Measurements from ENCODE around the gene LONRF2. TPM values are rescaled to one million over a fixed set of nuclear protein-coding genes. Genes with fewer than 3 reads are reported as not detected.

Gene LONRF2
- total RNA-seq, 4 donors from 2014 or later: 0.35 to 3.1 (median 1.6) TPM

DNA sequence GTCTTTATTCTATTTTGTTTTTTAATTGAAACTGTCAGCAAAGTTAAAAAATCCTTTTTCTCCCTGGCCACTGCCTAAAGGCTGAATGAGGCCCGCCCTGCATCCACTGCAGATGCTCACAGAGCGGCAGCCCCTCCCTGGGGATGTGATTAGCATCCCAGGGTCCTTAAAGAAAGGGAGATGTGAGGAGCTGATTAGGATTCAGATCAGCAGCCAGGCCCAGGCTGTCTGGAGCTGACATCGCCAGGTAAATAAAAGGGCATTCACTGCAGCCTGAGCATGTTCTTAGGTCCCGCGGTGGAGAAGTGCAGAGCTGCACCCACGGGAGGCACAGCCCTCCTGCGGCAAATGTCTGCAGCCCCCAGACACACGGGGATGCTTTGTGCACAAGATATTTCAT lies 83.8 kb downstream of the LONRF2 start:
- Histone ChIP-seq H3K9me3 (no peaks in the 10 kb centered on the region), H3K4me1 (peaks cover 0 to 18% (median 6%) of the 10 kb centered on the region in 4 donors), H3K27me3 (no peaks in the 10 kb centered on the region), H3K36me3 (no peaks in the 10 kb centered on the region), H3K27ac (no peak overlapping the region), H3K4me3 (no peak overlapping the region)
- no peak for TF ChIP-seq POLR2A (IDR thresholded peaks at IDR 0.05)
- DNase-seq: no peak

DNA sequence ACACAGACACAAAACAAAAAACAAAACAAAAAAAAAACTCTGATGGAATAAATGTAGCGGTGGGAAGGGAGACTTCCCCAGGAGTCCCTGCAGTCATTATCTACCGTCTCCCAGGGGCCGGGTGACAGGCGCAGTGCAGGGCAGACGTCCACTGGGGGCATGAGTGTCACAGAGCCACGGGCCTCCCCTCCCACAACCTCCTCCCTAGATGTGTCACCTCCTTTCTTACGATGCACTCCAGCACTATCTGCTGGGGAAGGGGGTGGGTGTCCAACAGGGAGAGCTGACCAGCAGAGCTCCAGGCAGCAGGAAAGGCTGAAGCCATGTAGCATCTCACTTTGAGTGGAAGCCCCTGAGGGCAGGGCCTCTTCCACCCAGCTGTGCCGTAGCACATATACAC lies 84.5 kb downstream of the LONRF2 start:
- TF ChIP-seq, protein P1, sequence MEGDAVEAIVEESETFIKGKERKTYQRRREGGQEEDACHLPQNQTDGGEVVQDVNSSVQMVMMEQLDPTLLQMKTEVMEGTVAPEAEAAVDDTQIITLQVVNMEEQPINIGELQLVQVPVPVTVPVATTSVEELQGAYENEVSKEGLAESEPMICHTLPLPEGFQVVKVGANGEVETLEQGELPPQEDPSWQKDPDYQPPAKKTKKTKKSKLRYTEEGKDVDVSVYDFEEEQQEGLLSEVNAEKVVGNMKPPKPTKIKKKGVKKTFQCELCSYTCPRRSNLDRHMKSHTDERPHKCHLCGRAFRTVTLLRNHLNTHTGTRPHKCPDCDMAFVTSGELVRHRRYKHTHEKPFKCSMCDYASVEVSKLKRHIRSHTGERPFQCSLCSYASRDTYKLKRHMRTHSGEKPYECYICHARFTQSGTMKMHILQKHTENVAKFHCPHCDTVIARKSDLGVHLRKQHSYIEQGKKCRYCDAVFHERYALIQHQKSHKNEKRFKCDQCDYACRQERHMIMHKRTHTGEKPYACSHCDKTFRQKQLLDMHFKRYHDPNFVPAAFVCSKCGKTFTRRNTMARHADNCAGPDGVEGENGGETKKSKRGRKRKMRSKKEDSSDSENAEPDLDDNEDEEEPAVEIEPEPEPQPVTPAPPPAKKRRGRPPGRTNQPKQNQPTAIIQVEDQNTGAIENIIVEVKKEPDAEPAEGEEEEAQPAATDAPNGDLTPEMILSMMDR (IDR thresholded peaks at IDR 0.05): no peak
- no peak for TF ChIP-seq POLR2A (IDR thresholded peaks at IDR 0.05)
- no peak for DNase-seq
- H3K4me3 ChIP-seq: no peak overlapping the region
- H3K4me1 ChIP-seq: peaks cover 0 to 17% (median 6%) of the 10 kb centered on the region in 4 donors
- H3K36me3 ChIP-seq: no peaks in the 10 kb centered on the region
- H3K9me3 ChIP-seq: no peaks in the 10 kb centered on the region
- no peak overlapping the region for H3K27ac ChIP-seq
- H3K27me3 ChIP-seq: no peaks in the 10 kb centered on the region

- Histone ChIP-seq H3K9me3 (no peaks in the 10 kb centered on the region), H3K36me3 (no peaks in the 10 kb centered on the region), H3K27me3 (no peaks in the 10 kb centered on the region), H3K27ac (no peak overlapping the region), H3K4me3 (no peak overlapping the region), H3K4me1 (peaks cover 0 to 13% (median 3%) of the 10 kb centered on the region in 4 donors)
- no peak for TF ChIP-seq POLR2A (IDR thresholded peaks at IDR 0.05)
- TF ChIP-seq, protein P1 (IDR thresholded peaks at IDR 0.05): no peak
- no peak for DNase-seq
Measured at GRCh38 chr2:100237163-100237562, 85.1 kb downstream of the LONRF2 start.

- no peak for DNase-seq
- Histone ChIP-seq H3K36me3 (no peaks in the 10 kb centered on the region), H3K4me3 (no peak overlapping the region), H3K27me3 (no peaks in the 10 kb centered on the region), H3K27ac (peak overlapping the region in 1 of 4 donors; percentile 68), H3K9me3 (no peaks in the 10 kb centered on the region), H3K4me1 (peaks cover 0 to 13% (median 3%) of the 10 kb centered on the region in 4 donors)
- no peak for TF ChIP-seq POLR2A (IDR thresholded peaks at IDR 0.05)
- TF ChIP-seq, protein P1 (IDR thresholded peaks at IDR 0.05): no peak
Measured at GRCh38 chr2:100236166-100236565, 86.1 kb downstream of the LONRF2 start.

DNA sequence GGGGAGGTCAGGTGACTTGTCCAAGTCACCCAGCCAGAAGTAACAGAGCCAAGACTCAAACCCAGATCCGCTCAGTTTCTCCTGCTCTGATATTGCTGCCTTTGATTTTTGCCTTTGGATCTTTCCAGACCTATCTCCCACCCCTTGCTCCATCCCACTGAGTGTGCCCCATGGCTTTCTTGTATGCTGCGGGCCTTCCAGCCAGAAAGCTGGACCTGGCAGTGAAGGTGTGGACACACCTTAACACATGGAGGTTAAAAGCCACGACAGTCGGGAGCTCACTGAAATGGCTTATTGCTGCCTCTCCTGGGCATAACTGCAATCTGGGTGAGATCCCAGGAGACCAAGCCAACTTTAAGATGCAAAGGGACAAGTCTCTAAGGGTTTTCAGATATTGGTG lies 86.7 kb downstream of the LONRF2 start:
- Histone ChIP-seq H3K4me3 (peak overlapping the region in 1 of 4 donors; percentile 6), H3K36me3 (no peaks in the 10 kb centered on the region), H3K4me1 (peaks cover 0 to 13% (median 3%) of the 10 kb centered on the region in 4 donors), H3K27ac (peak overlapping the region in 2 of 4 donors; percentile 34 to 68), H3K9me3 (no peaks in the 10 kb centered on the region), H3K27me3 (no peaks in the 10 kb centered on the region)
- DNase-seq: no peak
- TF ChIP-seq POLR2A (IDR thresholded peaks at IDR 0.05): no peak
- TF ChIP-seq, protein P1 (IDR thresholded peaks at IDR 0.05): no peak

DNA sequence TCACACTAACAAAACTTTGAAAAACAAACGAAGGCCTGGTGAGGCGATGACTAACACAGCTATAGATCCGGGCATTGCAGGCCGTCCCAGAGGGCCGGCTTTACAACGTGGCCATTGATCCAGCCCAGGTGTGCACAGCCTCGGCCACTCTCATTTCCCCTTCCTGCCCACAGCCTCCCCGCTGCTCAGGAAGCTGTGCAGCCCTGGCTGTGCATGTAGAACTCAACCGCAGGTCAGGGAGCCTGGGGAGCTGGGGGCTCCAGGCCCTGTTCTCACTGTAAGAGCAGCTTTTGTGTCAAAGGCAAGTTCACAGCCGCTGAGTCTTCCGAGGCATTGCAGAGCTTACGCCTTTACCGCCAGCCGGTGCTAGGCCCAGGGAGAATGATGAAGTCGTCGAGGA lies 87.2 kb downstream of the LONRF2 start:
- Histone ChIP-seq H3K27ac (peak overlapping the region in 2 of 4 donors; percentile 34 to 68), H3K4me3 (no peak overlapping the region), H3K36me3 (no peaks in the 10 kb centered on the region), H3K27me3 (no peaks in the 10 kb centered on the region), H3K9me3 (no peaks in the 10 kb centered on the region), H3K4me1 (peaks cover 0 to 13% (median 3%) of the 10 kb centered on the region in 4 donors)
- peak in 2 of 3 donors; percentile 86 to 89 for DNase-seq
- TF ChIP-seq POLR2A (IDR thresholded peaks at IDR 0.05): no peak
- TF ChIP-seq, protein P1 (IDR thresholded peaks at IDR 0.05): no peak
